ENCODE results near the gene TSSK6.

Gene TSSK6

GRCh38 chr19:19530423-19530804 is 15.1 kb upstream of the TSSK6 start:
- TF ChIP-seq TAF1 (IDR thresholded peaks at IDR 0.05; ENCODE audit: low read depth) (no peak), RAD21 (IDR thresholded peaks at IDR 0.05; ENCODE audit: low read depth) (no peak), CREB1 (IDR thresholded peaks at IDR 0.05; ENCODE audit: low read depth) (no peak), TCF12 (IDR thresholded peaks at IDR 0.05; ENCODE audit: low read depth) (no peak), CEBPB (IDR thresholded peaks at IDR 0.05) (no peak), EP300 (IDR thresholded peaks at IDR 0.05; ENCODE audit: borderline replicate concordance) (no peak), NFIC (IDR thresholded peaks at IDR 0.05) (no peak), EGR1 (IDR thresholded peaks at IDR 0.05) (no peak), YY1 (IDR thresholded peaks at IDR 0.05; ENCODE audit: low read depth) (no peak), FOXM1 (IDR thresholded peaks at IDR 0.05; ENCODE audit: borderline replicate concordance, low read depth) (no peak), TEAD4 (IDR thresholded peaks at IDR 0.05) (no peak), ZBTB7A (IDR thresholded peaks at IDR 0.05; ENCODE audit: low read depth) (no peak)
- TF ChIP-seq, protein P1, sequence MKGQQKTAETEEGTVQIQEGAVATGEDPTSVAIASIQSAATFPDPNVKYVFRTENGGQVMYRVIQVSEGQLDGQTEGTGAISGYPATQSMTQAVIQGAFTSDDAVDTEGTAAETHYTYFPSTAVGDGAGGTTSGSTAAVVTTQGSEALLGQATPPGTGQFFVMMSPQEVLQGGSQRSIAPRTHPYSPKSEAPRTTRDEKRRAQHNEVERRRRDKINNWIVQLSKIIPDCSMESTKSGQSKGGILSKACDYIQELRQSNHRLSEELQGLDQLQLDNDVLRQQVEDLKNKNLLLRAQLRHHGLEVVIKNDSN (IDR thresholded peaks at IDR 0.05) = no peak
- TF ChIP-seq, protein P2, sequence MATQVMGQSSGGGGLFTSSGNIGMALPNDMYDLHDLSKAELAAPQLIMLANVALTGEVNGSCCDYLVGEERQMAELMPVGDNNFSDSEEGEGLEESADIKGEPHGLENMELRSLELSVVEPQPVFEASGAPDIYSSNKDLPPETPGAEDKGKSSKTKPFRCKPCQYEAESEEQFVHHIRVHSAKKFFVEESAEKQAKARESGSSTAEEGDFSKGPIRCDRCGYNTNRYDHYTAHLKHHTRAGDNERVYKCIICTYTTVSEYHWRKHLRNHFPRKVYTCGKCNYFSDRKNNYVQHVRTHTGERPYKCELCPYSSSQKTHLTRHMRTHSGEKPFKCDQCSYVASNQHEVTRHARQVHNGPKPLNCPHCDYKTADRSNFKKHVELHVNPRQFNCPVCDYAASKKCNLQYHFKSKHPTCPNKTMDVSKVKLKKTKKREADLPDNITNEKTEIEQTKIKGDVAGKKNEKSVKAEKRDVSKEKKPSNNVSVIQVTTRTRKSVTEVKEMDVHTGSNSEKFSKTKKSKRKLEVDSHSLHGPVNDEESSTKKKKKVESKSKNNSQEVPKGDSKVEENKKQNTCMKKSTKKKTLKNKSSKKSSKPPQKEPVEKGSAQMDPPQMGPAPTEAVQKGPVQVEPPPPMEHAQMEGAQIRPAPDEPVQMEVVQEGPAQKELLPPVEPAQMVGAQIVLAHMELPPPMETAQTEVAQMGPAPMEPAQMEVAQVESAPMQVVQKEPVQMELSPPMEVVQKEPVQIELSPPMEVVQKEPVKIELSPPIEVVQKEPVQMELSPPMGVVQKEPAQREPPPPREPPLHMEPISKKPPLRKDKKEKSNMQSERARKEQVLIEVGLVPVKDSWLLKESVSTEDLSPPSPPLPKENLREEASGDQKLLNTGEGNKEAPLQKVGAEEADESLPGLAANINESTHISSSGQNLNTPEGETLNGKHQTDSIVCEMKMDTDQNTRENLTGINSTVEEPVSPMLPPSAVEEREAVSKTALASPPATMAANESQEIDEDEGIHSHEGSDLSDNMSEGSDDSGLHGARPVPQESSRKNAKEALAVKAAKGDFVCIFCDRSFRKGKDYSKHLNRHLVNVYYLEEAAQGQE (IDR thresholded peaks at IDR 0.05; ENCODE audit: low read depth) = no peak
- TF ChIP-seq, protein P3, sequence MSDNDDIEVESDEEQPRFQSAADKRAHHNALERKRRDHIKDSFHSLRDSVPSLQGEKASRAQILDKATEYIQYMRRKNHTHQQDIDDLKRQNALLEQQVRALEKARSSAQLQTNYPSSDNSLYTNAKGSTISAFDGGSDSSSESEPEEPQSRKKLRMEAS (IDR thresholded peaks at IDR 0.05) = no peak

- TF ChIP-seq TEAD4 (IDR thresholded peaks at IDR 0.05) (no peak), ZBTB7A (IDR thresholded peaks at IDR 0.05; ENCODE audit: low read depth) (no peak), FOXM1 (IDR thresholded peaks at IDR 0.05; ENCODE audit: borderline replicate concordance, low read depth) (no peak), EP300 (IDR thresholded peaks at IDR 0.05; ENCODE audit: borderline replicate concordance) (no peak), CREB1 (IDR thresholded peaks at IDR 0.05; ENCODE audit: low read depth) (no peak)
Observed at GRCh38 chr19:19529783-19530422, 14.6 kb upstream of the TSSK6 start.

DNA sequence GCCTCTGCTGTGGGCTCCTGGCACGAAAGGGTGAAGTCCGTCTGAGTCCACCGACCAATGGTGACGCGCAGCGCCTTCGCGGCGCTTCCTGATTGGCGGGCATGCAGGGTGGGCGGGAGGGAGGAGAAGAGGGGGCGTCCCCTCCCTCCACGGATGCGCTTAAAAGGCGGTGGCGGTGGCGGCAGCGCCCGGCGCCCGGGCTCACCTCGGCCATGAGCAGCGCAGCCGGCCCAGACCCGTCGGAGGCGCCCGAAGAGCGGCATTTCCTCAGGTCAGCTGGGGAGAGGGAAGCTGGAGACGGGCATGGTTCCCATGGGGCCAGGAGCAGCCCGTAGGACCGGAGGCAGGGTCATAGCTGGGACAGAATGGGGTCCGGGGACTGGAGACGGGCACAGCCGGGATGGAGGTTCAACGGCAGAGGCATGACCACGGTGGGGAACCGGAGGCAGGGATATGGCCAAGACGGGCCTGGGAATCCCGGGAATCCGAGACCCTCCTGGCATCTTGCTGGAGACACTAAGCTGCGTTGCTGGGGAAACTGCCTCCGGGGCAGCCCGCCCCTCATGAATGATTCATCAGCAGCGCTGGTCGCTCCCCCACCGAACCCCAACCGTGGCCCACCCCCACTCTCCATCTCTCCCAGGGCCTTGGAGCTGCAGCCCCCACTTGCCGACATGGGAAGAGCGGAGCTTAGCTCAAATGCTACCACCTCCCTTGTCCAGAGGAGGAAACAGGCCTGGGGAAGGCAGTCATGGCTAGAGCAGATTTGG is 13.6 kb upstream of the TSSK6 start, which contains the start of gene YJEFN3:
Gene YJEFN3, plus strand, starts transcription at position 191 of the 770 bp plus-strand sequence. Its CDS starts 22 bp downstream, at position 213.
- TF ChIP-seq FOXM1 (IDR thresholded peaks at IDR 0.05; ENCODE audit: borderline replicate concordance, low read depth) (no peak), TEAD4 (IDR thresholded peaks at IDR 0.05) (no peak)

DNA sequence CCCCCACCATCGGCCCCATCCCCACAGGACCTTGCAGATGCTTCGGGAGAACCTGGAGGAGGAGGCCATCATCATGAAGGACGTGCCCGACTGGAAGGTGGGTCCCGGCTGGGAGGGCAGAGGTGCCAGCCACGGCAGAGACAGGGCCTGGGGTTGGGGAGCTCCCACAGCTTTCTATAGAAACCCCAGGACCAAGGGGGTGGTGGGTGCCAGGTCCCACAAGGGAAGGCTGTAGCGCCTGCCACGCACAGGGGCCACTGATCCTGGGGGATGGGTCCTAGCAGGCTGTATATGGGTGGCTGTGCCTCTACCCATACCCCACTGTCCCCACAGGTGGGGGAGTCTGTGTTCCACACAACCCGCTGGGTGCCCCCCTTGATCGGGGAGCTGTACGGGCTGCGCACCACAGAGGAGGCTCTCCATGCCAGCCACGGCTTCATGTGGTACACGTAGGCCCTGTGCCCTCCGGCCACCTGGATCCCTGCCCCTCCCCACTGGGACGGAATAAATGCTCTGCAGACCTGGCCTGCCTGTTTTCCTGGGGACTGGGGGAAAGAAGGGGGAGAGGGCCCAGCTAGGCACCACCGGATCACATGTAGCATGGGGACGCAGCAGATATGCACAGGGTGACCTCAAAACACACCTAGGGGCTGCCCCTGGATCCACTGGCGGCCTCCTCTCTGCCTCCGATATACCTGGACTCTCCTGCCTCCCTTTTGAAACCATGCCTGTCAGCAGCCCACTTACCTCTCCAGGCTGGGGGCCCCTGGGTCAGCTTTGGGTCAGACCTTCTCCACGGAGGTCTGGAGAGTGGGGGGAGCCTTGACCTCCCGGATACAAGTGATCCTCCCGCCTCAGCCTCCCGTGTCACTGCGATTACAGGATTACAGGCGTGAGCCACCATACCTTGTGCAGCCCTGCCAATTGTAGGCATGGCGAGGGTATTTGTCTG is 12.6 kb upstream of the TSSK6 start:
- no peak for TF ChIP-seq EP300 (IDR thresholded peaks at IDR 0.05; ENCODE audit: borderline replicate concordance)
- no peak for TF ChIP-seq ZBTB7A (IDR thresholded peaks at IDR 0.05; ENCODE audit: low read depth)
- TF ChIP-seq, protein P1 (IDR thresholded peaks at IDR 0.05) = no peak
- no peak for TF ChIP-seq EGR1 (IDR thresholded peaks at IDR 0.05)
- TF ChIP-seq TEAD4 (IDR thresholded peaks at IDR 0.05) = no peak
- no peak for TF ChIP-seq RAD21 (IDR thresholded peaks at IDR 0.05; ENCODE audit: low read depth)
- TF ChIP-seq CEBPB (IDR thresholded peaks at IDR 0.05) = no peak
- TF ChIP-seq NFIC (IDR thresholded peaks at IDR 0.05) = no peak
- TF ChIP-seq TAF1 (IDR thresholded peaks at IDR 0.05; ENCODE audit: low read depth) = no peak
- TF ChIP-seq, protein P2 (IDR thresholded peaks at IDR 0.05; ENCODE audit: low read depth) = no peak

- TF ChIP-seq CEBPB (IDR thresholded peaks at IDR 0.05) (no peak), TEAD4 (IDR thresholded peaks at IDR 0.05) (no peak), NFIC (IDR thresholded peaks at IDR 0.05) (no peak), EP300 (IDR thresholded peaks at IDR 0.05; ENCODE audit: borderline replicate concordance) (no peak), TCF12 (IDR thresholded peaks at IDR 0.05; ENCODE audit: low read depth) (no peak), CREB1 (IDR thresholded peaks at IDR 0.05; ENCODE audit: low read depth) (no peak), TAF1 (IDR thresholded peaks at IDR 0.05; ENCODE audit: low read depth) (no peak), ZBTB7A (IDR thresholded peaks at IDR 0.05; ENCODE audit: low read depth) (no peak), EGR1 (IDR thresholded peaks at IDR 0.05) (no peak), YY1 (IDR thresholded peaks at IDR 0.05; ENCODE audit: low read depth) (no peak), FOXM1 (IDR thresholded peaks at IDR 0.05; ENCODE audit: borderline replicate concordance, low read depth) (no peak)
- TF ChIP-seq, protein P1 (IDR thresholded peaks at IDR 0.05) = no peak
- TF ChIP-seq, protein P3 (IDR thresholded peaks at IDR 0.05) = no peak
- TF ChIP-seq, protein P2 (IDR thresholded peaks at IDR 0.05; ENCODE audit: low read depth) = no peak
Observed at GRCh38 chr19:19527371-19527656, 12.0 kb upstream of the TSSK6 start.

All from Ishikawa (cell line).